DND-41 (cell line): ENCODE data around the gene NRCAM.

Experiments
- CTCF ChIP-seq: IDR thresholded peaks from 2 replicates; pipeline ENCODE4 v1.5.1; 2012; ENCODE audit warnings: borderline replicate concordance, low read length, moderate library complexity, mild to moderate bottlenecking; ENCODE audit not compliant: poor library complexity, severe bottlenecking; ENCODE audit errors: extremely low read depth
- EZH2 ChIP-seq: IDR thresholded peaks from 3 replicates; pipeline ENCODE4 v1.6.1; 2012; ENCODE audit warnings: borderline replicate concordance, low read depth, mild to moderate bottlenecking, moderate library complexity, low read length, inconsistent platforms; ENCODE audit not compliant: severe bottlenecking

GRCh38 chr7:108227366-108227765, 228.9 kb downstream of the NRCAM start:
- no peak for TF ChIP-seq CTCF
- TF ChIP-seq EZH2: no peak
